Fibroblast of lung (primary cell): ENCODE measurements around the gene RAB35. TPM values are rescaled to one million over a fixed set of nuclear protein-coding genes. Genes with fewer than 3 reads are reported as not detected.

ENCODE experiments used
- DNase-seq, 2 donors: peaks; one replicate each; pipeline versions ENCODE4 v3.0.0 to v3.0.0-alpha.2; 2010; ENCODE audit warnings: low read depth in 2 of 2
- H2AFZ ChIP-seq: 2 replicates; pipeline ENCODE4 v1.5.1; 2012; ENCODE audit warnings: low read length, control low read depth, inconsistent platforms
- H3K27ac ChIP-seq: 2 replicates; pipeline ENCODE4 v1.5.1; 2011; ENCODE audit warnings: low read length, control low read depth; ENCODE audit not compliant: insufficient read depth
- H3K27me3 ChIP-seq: 2 replicates; pipeline ENCODE4 v1.5.1; 2011; ENCODE audit warnings: mild to moderate bottlenecking, low read length; ENCODE audit not compliant: control insufficient read depth, insufficient read depth
- H3K36me3 ChIP-seq: 2 replicates; pipeline ENCODE4 v1.5.1; 2011; ENCODE audit warnings: low read length; ENCODE audit not compliant: control insufficient read depth, insufficient read depth
- H3K4me1 ChIP-seq: 2 replicates; pipeline ENCODE4 v1.5.1; 2011; ENCODE audit warnings: low read length; ENCODE audit not compliant: control insufficient read depth, insufficient read depth; ENCODE audit errors: extremely low read depth
- H3K4me2 ChIP-seq: 2 replicates; pipeline ENCODE4 v1.5.1; 2011; ENCODE audit warnings: low read length, control low read depth; ENCODE audit not compliant: insufficient read depth; ENCODE audit errors: extremely low read depth
- H3K4me3 ChIP-seq, 4 experiments: fragments of 200-600 bp in 1 of 4; sonication (generic) in 1 of 4; replicated peaks in 1 of 4; 2 replicates each; pipeline ENCODE4 v1.5.1; 2011 to 2016; ENCODE audit warnings: low read length in 4 of 4, low read depth in 3 of 4, mild to moderate bottlenecking in 3 of 4, control low read depth in 2 of 4, inconsistent platforms in 1 of 4, mixed read lengths in 1 of 4; ENCODE audit not compliant: insufficient read depth in 1 of 4; ENCODE audit errors: control extremely low read depth in 1 of 4
- H3K79me2 ChIP-seq: 2 replicates; pipeline ENCODE4 v1.5.1; 2012; ENCODE audit warnings: mild to moderate bottlenecking, low read length, inconsistent platforms; ENCODE audit not compliant: control insufficient read depth, insufficient read depth
- H3K9ac ChIP-seq: 2 replicates; pipeline ENCODE4 v1.5.1; 2011; ENCODE audit warnings: mild to moderate bottlenecking, low read length, control low read depth; ENCODE audit not compliant: insufficient read depth
- H3K9me3 ChIP-seq: 2 replicates; pipeline ENCODE4 v1.5.1; 2012; ENCODE audit warnings: low read depth, low read length; ENCODE audit not compliant: control insufficient read depth, insufficient read depth
- H4K20me1 ChIP-seq: 2 replicates; pipeline ENCODE4 v1.5.1; 2011; ENCODE audit warnings: low read length; ENCODE audit not compliant: control insufficient read depth, insufficient read depth; ENCODE audit errors: extremely low read depth
- CTCF ChIP-seq, 2 donors: IDR thresholded peaks in 1 of 2; conservative IDR thresholded peaks in 1 of 2; 1 replicate in 1 of 2; 2 replicates in 1 of 2; pipeline ENCODE4 v1.5.1; 2011 to 2012; ENCODE audit warnings: low read length in 2 of 2, control low read depth in 1 of 2, inconsistent platforms in 1 of 2, low read depth in 1 of 2, mild to moderate bottlenecking in 1 of 2
- EZH2 ChIP-seq: IDR thresholded peaks from 2 replicates; pipeline ENCODE4 v1.5.1; 2012; ENCODE audit warnings: low read length, control low read depth, mild to moderate bottlenecking; ENCODE audit errors: missing control alignments
- polyA plus RNA-seq, 2 donors: library from polyadenylated mRNA; depleted of rRNA in 1 of 2; stranded (reverse) in 1 of 2; unstranded in 1 of 2; fragments of >200 nt; gene quantifications; 2 replicates each; pipeline ENCODE4 v1.2.1, GENCODE V29; 2011 to 2012; ENCODE audit warnings: missing spikeins in 1 of 2
- total RNA-seq: library from RNA; depleted of rRNA; stranded (reverse); fragments of >200 nt; gene quantifications from 2 replicates; pipeline ENCODE4 v1.2.1, GENCODE V29; 2014

The RAB35 gene
- total and polyA plus RNA-seq, 2 donors (not counting 1 experiment from before 2014, with no cell fraction given), result 29.7 to 51.4 TPM

DNA sequence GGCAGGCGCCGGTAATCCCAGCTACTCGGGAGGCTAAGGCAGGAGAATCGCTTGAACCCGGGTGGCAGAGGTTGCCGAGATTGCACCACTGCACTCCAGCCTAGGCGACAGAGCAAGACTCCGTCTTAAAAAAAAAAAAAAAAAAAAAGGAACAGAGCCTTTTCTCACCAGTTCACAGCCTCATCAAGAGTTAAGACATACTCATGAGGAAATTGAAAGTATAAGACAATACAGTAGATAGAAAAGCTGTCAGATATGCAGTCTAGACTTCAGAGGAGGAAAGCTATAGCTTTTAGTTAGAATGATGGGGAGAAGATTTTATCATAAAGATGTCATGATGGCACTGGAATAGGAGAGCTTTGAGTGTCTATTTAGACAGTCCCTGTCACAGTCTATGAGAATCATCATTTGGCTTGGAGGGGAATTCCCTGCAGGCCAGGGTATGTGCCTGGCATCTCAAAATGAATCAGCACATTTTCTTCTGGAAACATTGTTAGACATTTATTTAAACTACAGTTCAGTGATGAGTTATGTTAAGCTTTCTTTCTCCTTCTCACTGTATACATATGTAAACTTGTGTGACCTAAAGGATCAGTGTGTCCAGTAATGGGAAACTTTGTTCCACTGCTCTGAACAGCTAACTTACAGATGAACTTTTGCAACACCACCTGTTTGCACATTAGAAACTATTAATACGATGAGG is 2.9 kb upstream of the RAB35 start:
- no peak overlapping the region for H3K4me2 ChIP-seq
- no peaks in the 10 kb centered on the region for H3K27me3 ChIP-seq
- H3K9ac ChIP-seq, result no peak overlapping the region
- H3K79me2 ChIP-seq, result peaks cover 30% of the 10 kb centered on the region
- H3K4me1 ChIP-seq, result peaks cover 5% of the 10 kb centered on the region
- H3K4me3 ChIP-seq, result no peak overlapping the region
- H4K20me1 ChIP-seq, result no peaks in the 10 kb centered on the region
- peak overlapping the region; percentile 32 for H3K27ac ChIP-seq
- H3K36me3 ChIP-seq, result no peaks in the 10 kb centered on the region
- TF ChIP-seq CTCF (conservative IDR thresholded peaks at IDR 0.05 in 1 of 2, IDR thresholded peaks at IDR 0.05 in 1 of 2; ENCODE audit: low read depth in 1 of 2, low read length in 2 of 2) (no peak), EZH2 (no peak)
- peak; percentile 33 to 71 for DNase-seq
- no peaks in the 10 kb centered on the region for H3K9me3 ChIP-seq
- no peak overlapping the region for H2AFZ ChIP-seq

GRCh38 chr12:120118321-120119061 is 1.9 kb upstream of the RAB35 start:
- H3K9ac ChIP-seq, result no peak overlapping the region
- H3K36me3 ChIP-seq, result peaks cover 2% of the 10 kb centered on the region
- peak overlapping the region; percentile 51 to 94 (median 83) for H3K4me3 ChIP-seq
- H2AFZ ChIP-seq, result no peak overlapping the region
- no peak for TF ChIP-seq CTCF (conservative IDR thresholded peaks at IDR 0.05 in 1 of 2, IDR thresholded peaks at IDR 0.05 in 1 of 2; ENCODE audit: low read depth in 1 of 2, low read length in 2 of 2)
- no peak for TF ChIP-seq EZH2
- H3K4me1 ChIP-seq, result peaks cover 5% of the 10 kb centered on the region
- peak; percentile 22 to 39 for DNase-seq
- peak overlapping the region; percentile 58 for H3K27ac ChIP-seq
- no peaks in the 10 kb centered on the region for H3K27me3 ChIP-seq
- no peaks in the 10 kb centered on the region for H3K9me3 ChIP-seq
- peaks cover 39% of the 10 kb centered on the region for H3K79me2 ChIP-seq
- no peaks in the 10 kb centered on the region for H4K20me1 ChIP-seq
- H3K4me2 ChIP-seq, result peak overlapping the region; percentile 71

DNA sequence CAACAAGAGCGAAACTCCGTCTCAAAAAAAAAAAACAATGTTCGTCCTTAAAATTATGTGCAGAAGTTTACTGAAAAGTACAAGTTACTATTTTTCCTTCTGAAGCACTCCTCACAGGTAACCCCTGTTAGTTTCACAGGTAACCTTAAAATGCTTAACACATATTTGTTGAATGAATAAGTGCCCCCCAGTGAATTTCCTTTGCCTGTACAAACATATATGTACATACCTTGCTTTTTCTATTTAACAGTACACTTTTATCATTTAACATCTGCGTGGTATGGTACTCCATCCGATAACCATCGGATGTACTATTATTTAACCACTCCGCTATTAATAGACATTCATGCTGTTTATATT is 1.4 kb upstream of the RAB35 start:
- no peak overlapping the region for H3K9ac ChIP-seq
- peaks cover 44% of the 10 kb centered on the region for H3K79me2 ChIP-seq
- peak overlapping the region; percentile 71 for H3K4me2 ChIP-seq
- H2AFZ ChIP-seq, result no peak overlapping the region
- H3K36me3 ChIP-seq, result peaks cover 2% of the 10 kb centered on the region
- no peak for TF ChIP-seq CTCF (conservative IDR thresholded peaks at IDR 0.05 in 1 of 2, IDR thresholded peaks at IDR 0.05 in 1 of 2; ENCODE audit: low read depth in 1 of 2, low read length in 2 of 2)
- TF ChIP-seq EZH2, result no peak
- DNase-seq, result no peak
- H3K27ac ChIP-seq, result no peak overlapping the region
- no peaks in the 10 kb centered on the region for H3K9me3 ChIP-seq
- H3K4me1 ChIP-seq, result peaks cover 5% of the 10 kb centered on the region
- H4K20me1 ChIP-seq, result no peaks in the 10 kb centered on the region
- H3K27me3 ChIP-seq, result no peaks in the 10 kb centered on the region
- H3K4me3 ChIP-seq, result peak overlapping the region; percentile 51 to 94 (median 83)
